Kidney (tissue), 14 donors: ENCODE measurements around the gene RPLP2. TPM values are rescaled to one million over a fixed set of nuclear protein-coding genes. Genes with fewer than 3 reads are reported as not detected.

Experiments used
- DNase-seq, 5 donors: peaks; one replicate each; pipeline ENCODE4 v3.0.0-alpha.2; 2013 to 2020
- FAIRE-seq: peaks from 2 replicates; lab custom pipeline; 2012; peaks lifted over from hg19 to GRCh38; lab: Jason Lieb, UNC
- H3K27ac ChIP-seq, 2 donors: one replicate each; pipeline ENCODE4 v1.7.0; 2013; ENCODE audit warnings: low read depth in 2 of 2, low read length in 2 of 2, inconsistent platforms in 1 of 2
- H3K27me3 ChIP-seq: one replicate; pipeline ENCODE4 v1.7.1; 2013; ENCODE audit warnings: low read length, inconsistent platforms; ENCODE audit not compliant: control insufficient read depth, insufficient read depth
- H3K36me3 ChIP-seq, 3 donors: one replicate each; pipeline versions ENCODE4 v1.7.0 to v1.7.1; 2013; ENCODE audit warnings: low read length in 3 of 3, control low read depth in 1 of 3, inconsistent platforms in 1 of 3; ENCODE audit not compliant: insufficient read depth in 3 of 3, control insufficient read depth in 2 of 3
- H3K4me1 ChIP-seq, 3 donors: one replicate each; pipeline versions ENCODE4 v1.7.0 to v1.7.1; 2013; ENCODE audit warnings: low read length in 3 of 3, inconsistent platforms in 1 of 3, low read depth in 1 of 3; ENCODE audit not compliant: control insufficient read depth in 2 of 3, insufficient read depth in 2 of 3
- H3K4me3 ChIP-seq, 3 donors: one replicate each; pipeline versions ENCODE4 v1.7.0 to v1.8.1; 2013; ENCODE audit warnings: low read length in 3 of 3, control low read depth in 1 of 3, inconsistent platforms in 1 of 3
- H3K9ac ChIP-seq, 3 donors: one replicate each; pipeline versions ENCODE4 v1.7.0 to v1.7.1; 2013; ENCODE audit warnings: low read length in 3 of 3, control low read depth in 1 of 3, inconsistent platforms in 1 of 3
- H3K9me3 ChIP-seq, 3 donors: one replicate each; pipeline versions ENCODE4 v1.7.0 to v1.7.1; 2013; ENCODE audit warnings: low read length in 3 of 3, control low read depth in 1 of 3, inconsistent platforms in 1 of 3; ENCODE audit not compliant: control insufficient read depth in 2 of 3, insufficient read depth in 1 of 3
- CTCF ChIP-seq: IDR thresholded peaks from 3 replicates; pipeline ENCODE4 v1.5.1; 2012; ENCODE audit warnings: mild to moderate bottlenecking, moderate library complexity, borderline replicate concordance; ENCODE audit not compliant: insufficient read depth; ENCODE audit errors: extremely low read depth
- intact Hi-C: fragments of 100-400 bp; cut with DNase I; formaldehyde crosslinking; loops from one replicate; pipeline ENCODE4 v1.11.1; 2022
- polyA plus RNA-seq: library from polyadenylated mRNA; stranded (reverse); fragments of 350-450 nt; fragmentation: Illumina TruSeq; extraction: RNeasy Lipid Tissue Mini Kit (QIAGEN cat#74804); gene quantifications from one replicate; pipeline ENCODE4 v1.2.3, GENCODE V29; 2014; ENCODE audit warnings: low read depth, low replicate concordance; ENCODE audit not compliant: insufficient read depth
- total RNA-seq: library from RNA; stranded (reverse); fragmentation: NEBNext Ultra II Directional; extraction: Animal tissue kit (Norgen Biotek cat#: 25700); gene quantifications from one replicate; pipeline ENCODE4 v1.2.1, GENCODE V29; 2021
- donor health status: control.
- donor health status: control.
- donor health status: control.
- donor health status: control.
- donor health status: control.
- donor health status: DM: yes; HTN: yes; CAD: no.
- donor health status: Normal renal cell carcinoma (clear cell type).

RPLP2 gene
- total and polyA plus RNA-seq, 2 donors from 2014 or later = 1,544 to 1,997 TPM

GRCh38 chr11:800473-800872 is 9.3 kb upstream of the RPLP2 start:
- Histone ChIP-seq H3K27ac (no peak overlapping the region), H3K9me3 (no peaks in the 10 kb centered on the region), H3K27me3 (no peaks in the 10 kb centered on the region), H3K36me3 (no peaks in the 10 kb centered on the region), H3K4me1 (peaks cover 0 to 26% (median 12%) of the 10 kb centered on the region in 3 donors), H3K4me3 (no peak overlapping the region), H3K9ac (no peak overlapping the region)
- DNase-seq (no peak), FAIRE-seq (no peak)
- TF ChIP-seq CTCF = no peak
- intact Hi-C loops = no loop called here

GRCh38 chr11:801097-801780 is 8.5 kb upstream of the RPLP2 start:
- H3K4me1 ChIP-seq = peaks cover 0 to 23% (median 12%) of the 10 kb centered on the region in 3 donors
- H3K9me3 ChIP-seq = no peaks in the 10 kb centered on the region
- H3K9ac ChIP-seq = no peak overlapping the region
- H3K27me3 ChIP-seq = no peaks in the 10 kb centered on the region
- DNase-seq (no peak), FAIRE-seq (no peak)
- H3K4me3 ChIP-seq = no peak overlapping the region
- no peak overlapping the region for H3K27ac ChIP-seq
- intact Hi-C loops = no loop called here
- no peaks in the 10 kb centered on the region for H3K36me3 ChIP-seq
- TF ChIP-seq CTCF = no peak

- intact Hi-C loops = no loop called here
- TF ChIP-seq CTCF = no peak
Observed at GRCh38 chr11:802018-802617, 7.6 kb upstream of the RPLP2 start.

More at GRCh38 chr11:802018-802617, 7.6 kb upstream of the RPLP2 start:
- Histone ChIP-seq H3K27ac (no peak overlapping the region), H3K9ac (no peak overlapping the region), H3K27me3 (no peaks in the 10 kb centered on the region), H3K9me3 (no peaks in the 10 kb centered on the region), H3K4me3 (no peak overlapping the region), H3K36me3 (no peaks in the 10 kb centered on the region), H3K4me1 (peaks cover 0 to 14% (median 4%) of the 10 kb centered on the region in 3 donors)
- no peak for FAIRE-seq
- no peak for DNase-seq
